GM08714 (cell line): ENCODE measurements around the gene DAGLB.

Experiments
- H3K4me3 ChIP-seq: fragments of 200-500 bp; sonication (Bioruptor generic); 2 replicates; pipeline ENCODE4 v1.5.1; 2014; ENCODE audit warnings: mild to moderate bottlenecking, low read length, inconsistent platforms
- ZNF274 ChIP-seq: IDR thresholded peaks from 2 replicates; pipeline ENCODE4 v1.6.1; 2012; ENCODE audit warnings: mild to moderate bottlenecking, low read depth, low read length

Gene DAGLB, protein sequence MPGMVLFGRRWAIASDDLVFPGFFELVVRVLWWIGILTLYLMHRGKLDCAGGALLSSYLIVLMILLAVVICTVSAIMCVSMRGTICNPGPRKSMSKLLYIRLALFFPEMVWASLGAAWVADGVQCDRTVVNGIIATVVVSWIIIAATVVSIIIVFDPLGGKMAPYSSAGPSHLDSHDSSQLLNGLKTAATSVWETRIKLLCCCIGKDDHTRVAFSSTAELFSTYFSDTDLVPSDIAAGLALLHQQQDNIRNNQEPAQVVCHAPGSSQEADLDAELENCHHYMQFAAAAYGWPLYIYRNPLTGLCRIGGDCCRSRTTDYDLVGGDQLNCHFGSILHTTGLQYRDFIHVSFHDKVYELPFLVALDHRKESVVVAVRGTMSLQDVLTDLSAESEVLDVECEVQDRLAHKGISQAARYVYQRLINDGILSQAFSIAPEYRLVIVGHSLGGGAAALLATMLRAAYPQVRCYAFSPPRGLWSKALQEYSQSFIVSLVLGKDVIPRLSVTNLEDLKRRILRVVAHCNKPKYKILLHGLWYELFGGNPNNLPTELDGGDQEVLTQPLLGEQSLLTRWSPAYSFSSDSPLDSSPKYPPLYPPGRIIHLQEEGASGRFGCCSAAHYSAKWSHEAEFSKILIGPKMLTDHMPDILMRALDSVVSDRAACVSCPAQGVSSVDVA

DNA sequence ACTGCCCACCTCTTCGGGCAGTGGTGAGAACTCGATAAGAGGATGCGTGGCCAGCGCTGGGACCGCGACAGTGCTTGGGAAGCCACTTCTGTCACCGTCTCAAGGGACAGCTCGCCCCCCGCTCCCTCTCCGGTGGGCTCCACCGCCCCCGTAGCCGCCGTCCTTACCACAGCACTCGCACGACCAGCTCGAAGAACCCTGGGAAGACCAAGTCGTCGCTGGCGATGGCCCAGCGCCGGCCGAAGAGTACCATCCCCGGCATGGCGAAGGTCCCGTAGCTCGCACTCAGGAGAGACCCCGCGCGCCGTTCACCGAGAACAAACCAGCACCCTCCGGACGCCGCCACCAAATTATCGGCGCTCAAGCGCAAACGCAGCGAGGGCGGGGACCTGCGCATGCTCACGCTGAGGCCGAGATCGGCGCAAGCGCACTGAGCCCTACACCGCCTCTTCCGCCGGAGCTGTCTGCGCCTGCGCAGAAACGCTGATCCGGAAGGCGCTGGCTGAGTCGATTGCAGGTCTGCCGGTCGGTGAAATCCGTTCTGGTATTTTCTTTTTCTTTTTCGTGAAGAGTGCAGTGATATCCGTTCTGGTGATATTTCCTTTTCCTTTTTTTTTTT, at the start of gene DAGLB:
TSS of gene DAGLB (minus strand) at position 374 of the 619 bp plus-strand sequence. CDS start at position 262, 112 bp downstream.
- no peak for TF ChIP-seq ZNF274

DNA sequence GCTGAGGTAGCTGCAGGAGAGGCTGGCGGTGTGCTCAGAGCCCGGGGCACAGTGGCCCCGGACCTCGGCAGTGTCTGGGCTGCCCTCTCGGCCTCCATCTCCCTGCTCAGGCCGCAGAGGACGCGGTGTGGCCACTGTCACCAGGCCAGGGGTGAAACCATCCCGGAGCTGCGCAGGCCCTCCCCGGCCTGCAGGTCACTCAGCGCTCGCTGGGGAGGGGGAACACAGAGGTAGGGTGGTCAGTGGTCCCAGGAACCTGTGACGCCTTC, 49.8 kb upstream of the DAGLB start:
- no peak overlapping the region for H3K4me3 ChIP-seq
- no peak for TF ChIP-seq ZNF274

More for the DNA sequence above, at the start of gene DAGLB:
- peak within 1 kb of the TSS; percentile 93 for H3K4me3 ChIP-seq

DNA sequence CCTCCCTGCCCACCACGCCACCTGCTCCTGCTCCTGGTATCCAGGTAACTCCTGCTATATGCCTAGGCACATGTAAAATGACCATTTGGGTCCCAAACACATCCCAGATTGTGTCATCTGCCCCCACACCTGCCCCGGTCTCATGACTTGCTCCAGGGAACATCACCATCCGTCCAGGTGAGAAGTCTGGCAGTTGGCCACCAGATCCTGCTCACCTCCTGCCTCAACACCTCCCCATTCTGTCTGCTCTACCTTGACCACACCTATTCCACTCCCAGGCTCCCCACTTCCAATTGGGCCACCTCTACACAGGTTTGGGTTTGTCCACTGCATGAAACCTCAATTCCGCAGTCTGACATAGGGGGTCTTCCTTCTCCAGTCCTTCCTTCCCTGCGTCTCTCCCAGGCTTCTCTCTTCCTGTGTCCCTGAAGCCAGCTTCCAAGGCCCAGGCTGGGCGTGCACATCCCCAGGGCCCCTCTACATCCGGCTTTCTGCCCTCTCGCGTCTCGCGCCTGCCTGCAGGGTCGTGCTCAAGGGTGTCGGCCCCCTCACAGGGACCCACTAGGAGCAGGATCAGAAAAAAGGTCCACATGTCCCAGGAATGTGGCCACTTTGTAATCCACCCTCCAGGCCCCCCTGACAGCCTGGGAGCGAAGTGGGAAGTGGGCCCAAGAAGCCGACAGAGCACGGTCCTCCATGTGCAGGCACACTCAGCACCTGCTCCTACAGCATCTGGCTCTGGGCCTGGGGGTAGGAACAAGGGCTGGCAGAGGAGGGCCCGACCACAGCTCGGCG, 49.3 kb upstream of the DAGLB start:
- H3K4me3 ChIP-seq = no peak overlapping the region
- TF ChIP-seq ZNF274 = no peak

DNA sequence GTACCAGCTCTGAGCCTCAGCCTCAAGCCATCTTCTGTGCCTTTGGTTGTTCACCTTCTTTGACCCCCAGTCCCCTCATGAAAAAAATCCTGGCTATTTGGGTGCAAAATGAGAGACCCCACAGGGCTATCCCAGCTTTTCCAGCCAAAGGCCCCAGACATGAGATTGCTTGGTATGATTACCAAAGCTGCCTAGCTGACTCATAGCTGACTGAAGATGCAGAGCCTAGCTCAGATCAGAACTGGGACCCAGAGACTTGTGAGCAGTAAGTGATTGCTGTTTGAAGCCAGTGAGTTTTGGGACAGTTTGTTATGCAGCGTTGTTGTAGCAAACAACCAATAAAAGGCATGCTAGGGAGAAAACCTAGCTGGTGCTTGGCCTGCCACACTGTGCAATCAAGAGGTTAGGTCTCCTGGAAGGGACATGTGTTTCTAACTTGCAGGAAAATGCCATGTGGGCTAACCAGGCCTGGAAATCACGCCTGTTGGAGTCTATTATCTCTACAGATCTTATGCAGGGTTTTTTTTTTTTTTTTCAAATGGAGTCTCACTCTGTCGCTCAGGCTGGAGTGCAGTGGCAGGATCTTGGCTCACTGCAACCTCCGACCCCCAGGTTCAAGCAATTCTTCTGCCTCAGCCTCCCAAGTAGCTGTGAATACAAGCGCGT, 48.0 kb upstream of the DAGLB start:
- TF ChIP-seq ZNF274 = no peak
- H3K4me3 ChIP-seq = no peak overlapping the region

DNA sequence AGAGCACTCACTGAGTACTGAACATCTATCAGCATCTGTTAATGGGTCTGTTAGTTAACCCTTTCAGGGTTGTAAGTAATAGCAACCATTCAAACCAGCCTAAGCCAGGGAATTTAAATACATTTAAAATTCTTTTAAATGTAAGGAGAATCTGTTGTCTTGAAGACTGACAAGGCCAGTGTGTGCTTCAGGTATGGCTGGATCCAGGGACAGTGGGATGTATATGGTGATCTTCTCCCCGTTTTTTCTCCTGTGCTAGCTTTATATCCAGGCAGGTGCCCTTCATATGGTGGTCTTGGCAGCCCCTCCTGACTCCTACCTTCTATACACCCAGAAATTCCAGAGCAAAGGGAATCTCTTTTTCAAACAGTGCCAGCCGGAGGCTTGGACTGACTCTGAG, 46.6 kb upstream of the DAGLB start:
- no peak overlapping the region for H3K4me3 ChIP-seq
- no peak for TF ChIP-seq ZNF274

DNA sequence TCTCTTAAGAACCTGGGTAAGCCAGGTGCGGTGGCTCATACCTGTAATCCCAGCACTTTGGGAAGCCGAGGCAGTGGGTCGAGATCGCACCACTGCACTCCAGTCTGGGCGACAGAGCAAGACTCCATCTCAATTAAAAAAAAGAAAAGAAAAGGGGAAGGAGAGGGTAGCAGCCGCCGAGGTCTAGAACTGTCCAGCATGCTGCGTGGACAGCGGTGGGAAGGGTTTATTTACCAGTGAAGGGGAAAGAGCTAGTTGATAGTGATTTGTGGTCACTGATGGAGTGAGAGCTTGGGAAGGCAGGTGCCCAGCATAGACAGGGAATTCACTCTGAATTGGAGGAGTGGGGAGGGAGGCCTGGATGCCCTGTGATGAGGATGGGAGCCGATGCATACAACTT, 43.4 kb upstream of the DAGLB start:
- TF ChIP-seq ZNF274 = no peak

DNA sequence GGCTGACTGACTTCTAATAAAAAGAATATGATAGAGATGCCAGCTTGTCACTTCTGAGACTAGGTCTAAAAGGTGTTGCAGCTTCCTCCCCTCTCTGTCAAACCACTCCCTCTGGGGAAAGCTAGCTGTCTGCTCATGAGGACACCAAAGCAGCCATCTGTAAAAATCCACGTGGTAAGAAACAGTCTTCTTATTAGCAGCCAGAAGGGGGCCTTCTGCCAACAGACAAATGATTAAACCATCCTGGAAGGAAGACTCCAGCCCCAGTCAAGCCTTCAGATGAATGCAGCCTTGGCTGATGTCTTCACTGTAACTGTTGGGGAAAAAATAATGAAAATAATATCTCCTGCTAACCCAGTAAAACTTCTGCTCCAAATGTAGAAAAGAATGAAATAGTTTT, 41.9 kb upstream of the DAGLB start:
- no peak for TF ChIP-seq ZNF274
- H3K4me3 ChIP-seq = no peak overlapping the region

More for the DNA sequence above, 43.4 kb upstream of the DAGLB start:
- H3K4me3 ChIP-seq = no peak overlapping the region

DNA sequence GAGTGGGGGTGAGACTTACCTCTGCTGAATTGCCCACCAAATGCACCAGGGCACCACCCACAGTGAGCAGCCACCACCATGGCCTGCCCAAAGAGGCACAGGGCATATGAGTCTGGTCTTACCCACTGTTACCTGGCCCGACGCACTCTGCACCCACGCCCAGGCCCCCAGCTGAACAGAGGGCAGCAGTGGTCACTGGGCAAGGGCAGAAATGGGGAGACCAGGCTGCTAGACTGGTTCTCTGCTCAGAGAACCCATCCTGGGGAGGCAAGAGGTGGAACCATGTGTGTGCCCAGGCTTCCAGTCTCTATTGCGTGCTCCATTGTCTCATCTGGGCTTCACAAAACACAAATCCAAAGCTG, 39.4 kb upstream of the DAGLB start:
- no peak for TF ChIP-seq ZNF274
- H3K4me3 ChIP-seq = no peak overlapping the region

DNA sequence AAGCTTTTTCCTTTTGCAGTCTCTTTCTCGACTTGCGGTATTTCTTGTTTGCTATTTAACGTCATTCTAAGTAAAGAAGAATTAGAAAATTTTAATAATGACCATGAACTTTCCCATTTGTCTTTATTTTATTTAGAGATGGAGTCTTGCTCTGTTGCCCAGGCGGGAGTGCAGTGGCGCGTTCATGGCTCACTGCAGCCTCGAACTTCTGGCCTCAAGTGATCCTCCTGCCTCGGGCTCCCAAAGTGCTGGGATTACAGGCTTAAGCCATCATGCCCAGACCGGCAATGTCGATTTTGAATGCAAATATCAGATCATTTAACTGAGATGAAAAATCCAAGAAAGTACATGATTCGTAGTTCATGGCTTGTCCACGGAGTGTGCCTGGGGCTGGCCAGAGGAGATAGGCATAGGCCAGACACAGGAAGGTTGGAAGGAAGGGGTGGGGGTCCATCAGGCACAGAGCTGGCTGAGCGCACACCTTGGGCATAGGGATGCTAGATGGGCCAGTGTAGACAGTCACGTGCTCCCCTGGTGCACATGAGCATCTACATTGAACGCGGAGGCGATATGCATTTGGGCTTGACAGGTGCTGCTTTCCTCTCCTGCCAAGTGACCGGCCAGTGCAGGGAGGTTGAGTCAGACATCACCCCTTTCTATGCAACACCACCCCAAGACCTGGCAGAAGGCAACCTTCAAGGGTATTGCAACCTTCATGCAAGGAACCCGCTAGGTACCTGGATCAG, 38.9 kb upstream of the DAGLB start:
- no peak overlapping the region for H3K4me3 ChIP-seq
- TF ChIP-seq ZNF274 = no peak

DNA sequence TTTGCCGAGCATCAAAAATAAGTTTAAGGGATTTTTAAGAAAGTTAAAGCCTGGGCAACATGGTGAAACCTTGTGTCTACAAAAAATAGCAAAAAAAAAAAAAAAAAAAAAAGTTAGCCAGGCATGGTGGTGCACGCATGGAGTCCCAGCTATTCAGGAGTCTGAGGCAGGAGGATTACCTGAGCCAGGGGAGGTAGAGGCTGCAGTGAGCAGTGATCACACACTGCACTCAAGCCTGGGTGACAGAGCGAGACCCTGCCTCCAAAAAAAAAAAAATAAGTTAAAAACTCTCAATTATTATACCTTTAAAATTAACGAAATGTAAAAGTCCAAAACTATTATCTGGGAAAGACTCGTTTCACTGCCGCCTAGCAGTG, 35.0 kb upstream of the DAGLB start:
- H3K4me3 ChIP-seq = peak overlapping the region; percentile 92
- TF ChIP-seq ZNF274 = no peak

DNA sequence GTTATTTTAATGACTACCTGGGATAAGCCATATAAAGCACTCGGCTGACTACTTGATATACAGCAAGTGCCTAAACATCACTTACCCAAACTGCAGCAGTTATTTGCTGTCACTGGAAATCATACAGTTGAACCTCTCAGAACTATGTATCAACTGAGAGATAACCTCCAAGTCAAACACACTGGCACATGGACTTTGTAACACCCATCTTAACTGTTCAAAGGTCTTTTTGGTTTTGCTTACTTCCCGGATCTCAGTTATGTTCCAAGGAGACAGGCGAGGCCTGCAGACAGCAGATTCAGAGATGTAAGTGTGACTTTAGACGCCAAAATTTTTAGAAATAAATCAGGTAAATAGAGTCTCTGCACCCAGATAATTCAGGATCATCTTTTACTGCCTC, 34.6 kb upstream of the DAGLB start:
- TF ChIP-seq ZNF274 = no peak
- H3K4me3 ChIP-seq = peak overlapping the region; percentile 92

DNA sequence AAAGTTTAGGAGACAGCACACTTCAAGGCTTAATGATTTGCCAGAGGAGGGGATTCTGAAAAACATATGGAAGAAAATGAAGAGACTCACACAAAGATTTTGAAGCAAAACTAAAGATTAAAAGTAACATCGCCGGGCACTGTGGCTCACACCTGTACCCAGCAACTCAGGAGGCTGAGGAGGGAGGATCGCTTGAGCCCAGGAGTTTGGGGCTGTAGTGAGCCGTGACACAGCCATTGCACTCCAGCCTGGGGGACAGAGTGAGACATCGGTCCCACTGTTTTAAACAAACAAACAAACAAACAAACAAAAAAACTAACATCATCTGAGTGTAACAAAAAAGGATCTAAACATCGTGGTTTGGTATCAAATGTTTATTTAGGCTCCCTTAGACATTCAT, 33.7 kb upstream of the DAGLB start:
- H3K4me3 ChIP-seq = no peak overlapping the region
- TF ChIP-seq ZNF274 = no peak

DNA sequence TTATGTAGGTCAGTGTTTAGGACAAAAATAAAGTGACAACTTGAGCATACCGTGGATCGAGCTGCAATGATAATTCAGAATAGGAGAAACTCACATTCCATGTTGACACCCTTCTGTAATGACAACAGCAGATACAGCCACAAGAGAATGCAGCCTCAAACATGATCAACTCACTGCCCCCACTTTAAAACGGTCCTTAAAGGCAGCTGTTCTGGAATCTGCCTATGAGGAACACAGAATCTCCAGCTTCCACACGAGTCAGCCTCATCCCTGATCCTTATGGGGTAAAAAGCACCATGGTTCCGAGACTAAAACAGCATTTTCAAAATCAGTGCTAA, 32.5 kb upstream of the DAGLB start:
- TF ChIP-seq ZNF274 = no peak
- no peak overlapping the region for H3K4me3 ChIP-seq
